Measurements from ENCODE around the gene NTN4.

DNA sequence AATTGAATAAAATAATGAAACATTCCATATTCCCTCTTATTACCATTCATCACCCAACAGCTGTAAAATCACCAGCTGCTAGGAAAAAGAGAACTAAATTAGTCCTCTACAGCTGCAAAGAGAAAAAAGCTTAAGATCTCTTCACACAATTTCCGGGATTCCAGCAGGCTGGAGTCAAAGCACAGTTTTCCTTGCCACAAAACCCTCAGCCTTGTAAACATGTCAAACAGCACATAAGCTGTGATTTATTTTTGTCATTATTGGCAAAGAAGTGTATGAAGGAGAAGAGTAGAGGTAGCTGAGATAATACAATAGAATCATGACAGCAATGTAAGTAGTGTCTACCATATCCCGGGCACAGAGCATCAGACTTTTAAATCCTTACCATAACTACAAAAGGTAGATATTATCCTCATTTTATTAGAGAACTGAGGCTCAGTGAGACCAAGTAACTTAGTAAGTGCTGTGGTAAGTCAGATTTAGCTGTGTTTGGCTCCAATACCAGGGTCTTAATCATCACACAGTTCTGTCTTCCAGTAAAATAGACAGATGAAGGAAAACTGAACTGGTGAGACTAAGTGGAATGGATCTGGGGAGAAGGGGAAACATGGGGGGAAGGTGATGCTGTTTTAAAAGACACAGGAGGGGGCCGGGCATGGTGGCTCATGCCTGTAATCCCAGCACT is 57.3 kb downstream of the NTN4 start:
- TF ChIP-seq, protein P1, sequence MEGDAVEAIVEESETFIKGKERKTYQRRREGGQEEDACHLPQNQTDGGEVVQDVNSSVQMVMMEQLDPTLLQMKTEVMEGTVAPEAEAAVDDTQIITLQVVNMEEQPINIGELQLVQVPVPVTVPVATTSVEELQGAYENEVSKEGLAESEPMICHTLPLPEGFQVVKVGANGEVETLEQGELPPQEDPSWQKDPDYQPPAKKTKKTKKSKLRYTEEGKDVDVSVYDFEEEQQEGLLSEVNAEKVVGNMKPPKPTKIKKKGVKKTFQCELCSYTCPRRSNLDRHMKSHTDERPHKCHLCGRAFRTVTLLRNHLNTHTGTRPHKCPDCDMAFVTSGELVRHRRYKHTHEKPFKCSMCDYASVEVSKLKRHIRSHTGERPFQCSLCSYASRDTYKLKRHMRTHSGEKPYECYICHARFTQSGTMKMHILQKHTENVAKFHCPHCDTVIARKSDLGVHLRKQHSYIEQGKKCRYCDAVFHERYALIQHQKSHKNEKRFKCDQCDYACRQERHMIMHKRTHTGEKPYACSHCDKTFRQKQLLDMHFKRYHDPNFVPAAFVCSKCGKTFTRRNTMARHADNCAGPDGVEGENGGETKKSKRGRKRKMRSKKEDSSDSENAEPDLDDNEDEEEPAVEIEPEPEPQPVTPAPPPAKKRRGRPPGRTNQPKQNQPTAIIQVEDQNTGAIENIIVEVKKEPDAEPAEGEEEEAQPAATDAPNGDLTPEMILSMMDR (conservative IDR thresholded peaks at IDR 0.05) = no peak
- TF ChIP-seq ZFX (IDR thresholded peaks at IDR 0.05) = no peak
